CD4-positive, CD25-positive, alpha-beta regulatory T cell (primary cell): ENCODE data around the gene STOML1. TPM values are rescaled to one million over a fixed set of nuclear protein-coding genes. Genes with fewer than 3 reads are reported as not detected.
"Not testable (repeated sequence)": the region's sequence is repeated elsewhere in the genome, so short reads cannot be mapped to it uniquely, and the experiment has no call there.

Experiments used
- ATAC-seq, 2 donors: fragments of 150-1000 bp; cut with Tn5 transposase; one replicate each; pipeline ENCODE4 v1.10.0; 2021; ENCODE audit warnings: low read depth in 2 of 2, moderate number of reproducible peaks in 2 of 2, moderate library complexity in 1 of 2
- DNase-seq, 3 donors: peaks; one replicate each; pipeline versions ENCODE4 v3.0.0 to v3.0.0-alpha.2; 2012 to 2022; ENCODE audit warnings: mixed read lengths in 1 of 3
- H3K27ac ChIP-seq: one replicate; pipeline ENCODE4 v1.7.0; 2013; ENCODE audit warnings: mild to moderate bottlenecking, low read length; ENCODE audit not compliant: insufficient read depth, poor library complexity, severe bottlenecking
- H3K27me3 ChIP-seq: one replicate; pipeline ENCODE4 v1.7.0; 2013; ENCODE audit warnings: low read length; ENCODE audit not compliant: control insufficient read depth, insufficient read depth
- H3K36me3 ChIP-seq: one replicate; pipeline ENCODE4 v1.7.0; 2013; ENCODE audit warnings: mild to moderate bottlenecking, low read length, moderate library complexity; ENCODE audit not compliant: control insufficient read depth, insufficient read depth
- H3K4me1 ChIP-seq: 2 replicates; pipeline ENCODE4 v1.7.0; 2013; ENCODE audit warnings: mild to moderate bottlenecking, low read length; ENCODE audit not compliant: insufficient read depth, control insufficient read depth, poor library complexity, severe bottlenecking
- H3K4me3 ChIP-seq: one replicate; pipeline ENCODE4 v1.7.0; 2013; ENCODE audit warnings: low read depth, mild to moderate bottlenecking, low read length, moderate library complexity
- H3K9me3 ChIP-seq, 2 experiments: 1 replicate in 1 of 2; 2 replicates in 1 of 2; pipeline ENCODE4 v1.7.0; 2013; ENCODE audit warnings: low read length in 2 of 2, mild to moderate bottlenecking in 1 of 2, moderate library complexity in 1 of 2; ENCODE audit not compliant: control insufficient read depth in 2 of 2
- H3K27ac Mint-ChIP-seq, 3 donors: one replicate each; pipeline ENCODE4 v1.8.0; 2020 to 2022; ENCODE audit warnings: mild to moderate bottlenecking in 3 of 3, mixed read lengths in 3 of 3, moderate library complexity in 2 of 3
- H3K27me3 Mint-ChIP-seq: one replicate; pipeline ENCODE4 v1.8.0; 2022; ENCODE audit warnings: mild to moderate bottlenecking, mixed read lengths
- H3K36me3 Mint-ChIP-seq: one replicate; pipeline ENCODE4 v1.8.0; 2020; ENCODE audit warnings: mixed read lengths
- H3K4me1 Mint-ChIP-seq, 4 donors: one replicate each; pipeline ENCODE4 v1.8.0; 2020 to 2022; ENCODE audit warnings: mixed read lengths in 4 of 4, mild to moderate bottlenecking in 1 of 4
- H3K4me3 Mint-ChIP-seq, 4 donors: one replicate each; pipeline ENCODE4 v1.8.0; 2020 to 2022; ENCODE audit warnings: mild to moderate bottlenecking in 4 of 4, mixed read lengths in 4 of 4, moderate library complexity in 3 of 4
- H3K9me3 Mint-ChIP-seq, 7 donors: one replicate each; pipeline ENCODE4 v1.8.0; 2020 to 2022; ENCODE audit warnings: mixed read lengths in 7 of 7, mild to moderate bottlenecking in 3 of 7, moderate library complexity in 2 of 7
- polyA plus RNA-seq, 4 donors: library from polyadenylated mRNA; unstranded; fragments of 300-500 nt; fragmentation: Illumina TruSeq; gene quantifications; one replicate each; pipeline ENCODE4 v1.2.3, GENCODE V29; 2021
- total RNA-seq: library from RNA; stranded (reverse); gene quantifications from one replicate; pipeline ENCODE4 v1.2.3, GENCODE V29; 2022

The STOML1 gene
- total and polyA plus RNA-seq, 5 donors from 2014 or later: 5.9 to 11.4 (median 9.7) TPM

DNA sequence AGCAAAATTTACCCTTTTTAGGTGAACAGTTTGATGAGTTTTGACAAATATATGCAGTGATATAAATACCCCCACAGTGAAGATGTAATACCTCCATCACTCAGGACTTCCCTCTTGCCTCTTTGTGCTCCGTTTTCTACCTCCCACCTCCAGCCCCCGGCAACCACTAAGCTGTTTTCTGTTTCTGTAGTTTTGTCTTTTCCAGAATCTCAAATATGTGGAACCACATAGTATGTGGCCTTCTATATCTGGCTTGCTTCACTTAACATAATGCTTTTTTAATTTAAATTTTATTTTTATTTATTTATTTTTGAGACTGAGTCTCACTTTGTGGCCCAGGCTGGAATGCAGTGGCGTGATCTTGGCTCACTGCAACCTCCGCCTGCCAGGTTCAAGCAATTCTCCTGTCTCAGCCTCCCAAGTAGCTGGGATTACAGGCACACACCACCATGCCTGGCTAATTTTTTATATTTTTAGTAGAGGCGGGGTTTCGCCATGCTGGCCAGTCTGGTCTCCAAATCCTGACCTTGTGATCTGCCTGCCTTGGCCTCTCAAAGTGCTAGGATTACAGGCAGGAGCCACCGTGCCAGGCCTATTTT, 31.5 kb downstream of the STOML1 start:
- ATAC-seq, H3K27ac ChIP-seq, H3K36me3 ChIP-seq, H3K27me3 Mint-ChIP-seq, H3K4me3 ChIP-seq, H3K9me3 Mint-ChIP-seq, H3K36me3 Mint-ChIP-seq, H3K9me3 ChIP-seq, H3K27me3 ChIP-seq, DNase-seq: not testable (repeated sequence)
- H3K27ac Mint-ChIP-seq: peak overlapping the region in 2 of 3 donors; percentile 69 to 78
- peaks cover 31% of the 10 kb centered on the region for H3K4me1 ChIP-seq
- H3K4me3 Mint-ChIP-seq: peak overlapping the region in 1 of 4 donors; percentile 48
- H3K4me1 Mint-ChIP-seq: peaks cover 0 to 46% (median 29%) of the 10 kb centered on the region in 4 donors

DNA sequence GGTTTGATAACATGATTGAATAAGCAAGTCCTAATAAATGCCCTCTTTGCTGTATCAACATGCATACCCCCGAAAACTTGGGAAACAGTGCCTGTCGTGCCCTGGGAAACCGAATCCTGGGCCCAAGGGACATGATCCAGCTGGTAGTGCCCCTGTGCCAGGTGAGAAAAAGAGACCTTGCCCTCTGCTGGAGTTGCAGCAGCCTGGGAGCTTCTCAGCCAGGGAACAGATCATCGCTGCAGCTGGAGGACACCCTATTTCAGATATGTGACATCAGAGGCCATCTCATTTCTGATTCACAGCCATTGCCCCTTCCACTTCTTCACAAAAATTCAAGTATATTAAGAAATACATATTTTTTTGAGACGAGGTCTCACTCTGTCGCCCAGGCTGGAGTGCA, 32.3 kb downstream of the STOML1 start:
- no peaks in the 10 kb centered on the region for H3K9me3 Mint-ChIP-seq
- no peaks in the 10 kb centered on the region for H3K36me3 Mint-ChIP-seq

DNA sequence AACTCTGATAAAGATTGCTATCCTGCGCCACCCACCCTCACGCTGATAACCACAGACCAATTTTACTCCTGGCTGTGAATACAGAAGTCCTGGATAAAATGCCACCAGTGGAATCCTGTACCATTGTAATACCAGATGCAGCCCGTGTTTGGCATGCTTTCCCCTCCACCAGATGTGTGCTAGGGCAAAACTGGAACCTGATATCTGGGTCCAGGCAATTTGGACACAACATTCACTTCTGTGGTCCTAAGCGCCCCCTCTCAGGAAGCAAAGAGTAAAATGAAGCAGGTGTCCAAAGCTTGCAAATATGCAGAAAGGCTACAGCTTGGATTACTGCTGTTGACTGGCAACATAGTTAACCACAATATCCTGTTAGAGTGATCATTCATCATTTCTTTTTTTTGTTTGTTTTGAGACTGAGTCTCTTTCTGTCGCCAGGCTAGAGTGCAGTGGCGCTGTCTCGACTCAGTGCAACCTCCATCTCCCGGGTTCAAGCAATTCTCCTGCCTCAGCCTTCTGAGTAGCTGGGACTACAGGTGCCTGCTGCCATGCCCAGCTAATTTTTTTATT, 33.0 kb downstream of the STOML1 start:
- Histone ChIP-seq H3K27ac (no peak overlapping the region), H3K27me3 (no peaks in the 10 kb centered on the region), H3K4me3 (peak overlapping the region; percentile 28), H3K9me3 (no peaks in the 10 kb centered on the region), H3K4me1 (peaks cover 22% of the 10 kb centered on the region), H3K36me3 (no peaks in the 10 kb centered on the region)
- DNase-seq (peak in 2 of 3 donors; percentile 58 to 71), ATAC-seq (peak; percentile 85 to 92)
- Mint-ChIP-seq H3K9me3 (no peaks in the 10 kb centered on the region), H3K4me3 (peak overlapping the region; percentile 49 to 78 (median 71)), H3K36me3 (no peaks in the 10 kb centered on the region), H3K4me1 (peaks cover 0 to 37% (median 21%) of the 10 kb centered on the region in 4 donors), H3K27me3 (no peaks in the 10 kb centered on the region), H3K27ac (peak overlapping the region; percentile 54 to 91 (median 78))

More for the DNA sequence above, 32.3 kb downstream of the STOML1 start:
- H3K4me3 Mint-ChIP-seq: peak overlapping the region in 2 of 4 donors; percentile 64 to 78
- peaks cover 23% of the 10 kb centered on the region for H3K4me1 ChIP-seq
- H3K27me3 Mint-ChIP-seq: no peaks in the 10 kb centered on the region
- ATAC-seq (no peak), DNase-seq (no peak)
- peak overlapping the region in 2 of 3 donors; percentile 51 to 78 for H3K27ac Mint-ChIP-seq
- no peaks in the 10 kb centered on the region for H3K27me3 ChIP-seq
- H3K27ac ChIP-seq: no peak overlapping the region
- H3K36me3 ChIP-seq: no peaks in the 10 kb centered on the region
- H3K4me3 ChIP-seq: peak overlapping the region; percentile 28
- no peaks in the 10 kb centered on the region for H3K9me3 ChIP-seq
- peaks cover 0 to 39% (median 24%) of the 10 kb centered on the region in 4 donors for H3K4me1 Mint-ChIP-seq

- Histone ChIP-seq H3K27me3 (no peaks in the 10 kb centered on the region), H3K36me3 (no peaks in the 10 kb centered on the region), H3K27ac (no peak overlapping the region), H3K4me3 (no peak overlapping the region), H3K9me3 (no peaks in the 10 kb centered on the region), H3K4me1 (peaks cover 22% of the 10 kb centered on the region)
- Mint-ChIP-seq H3K4me3 (no peak overlapping the region), H3K27ac (peak overlapping the region in 2 of 3 donors; percentile 16 to 78), H3K36me3 (no peaks in the 10 kb centered on the region), H3K27me3 (no peaks in the 10 kb centered on the region), H3K4me1 (peaks cover 0 to 37% (median 21%) of the 10 kb centered on the region in 4 donors), H3K9me3 (no peaks in the 10 kb centered on the region)
- ATAC-seq (no peak), DNase-seq (no peak)
Observed at GRCh38 chr15:73957785-73958184, 34.3 kb downstream of the STOML1 start.

GRCh38 chr15:73957276-73957675, 34.8 kb downstream of the STOML1 start:
- H3K36me3 Mint-ChIP-seq: no peaks in the 10 kb centered on the region
- H3K4me3 Mint-ChIP-seq: peak overlapping the region in 1 of 4 donors; percentile 4
- Histone ChIP-seq H3K9me3 (no peaks in the 10 kb centered on the region), H3K4me1 (peaks cover 22% of the 10 kb centered on the region), H3K4me3 (no peak overlapping the region), H3K27me3 (no peaks in the 10 kb centered on the region), H3K27ac (no peak overlapping the region), H3K36me3 (no peaks in the 10 kb centered on the region)
- H3K27me3 Mint-ChIP-seq: no peaks in the 10 kb centered on the region
- H3K27ac Mint-ChIP-seq: peak overlapping the region; percentile 48 to 80 (median 78)
- no peak for ATAC-seq
- H3K4me1 Mint-ChIP-seq: peaks cover 0 to 34% (median 21%) of the 10 kb centered on the region in 4 donors
- H3K9me3 Mint-ChIP-seq: no peaks in the 10 kb centered on the region
- no peak for DNase-seq

GRCh38 chr15:73956743-73957135, 35.4 kb downstream of the STOML1 start:
- DNase-seq (no peak), ATAC-seq (no peak)
- H3K9me3 Mint-ChIP-seq: no peaks in the 10 kb centered on the region
- H3K4me3 Mint-ChIP-seq: no peak overlapping the region
- H3K27me3 Mint-ChIP-seq: no peaks in the 10 kb centered on the region
- Histone ChIP-seq H3K27ac (no peak overlapping the region), H3K36me3 (no peaks in the 10 kb centered on the region), H3K4me3 (no peak overlapping the region), H3K9me3 (no peaks in the 10 kb centered on the region), H3K4me1 (peaks cover 22% of the 10 kb centered on the region), H3K27me3 (no peaks in the 10 kb centered on the region)
- H3K4me1 Mint-ChIP-seq: peaks cover 0 to 34% (median 21%) of the 10 kb centered on the region in 4 donors
- peak overlapping the region in 1 of 3 donors; percentile 78 for H3K27ac Mint-ChIP-seq
- no peaks in the 10 kb centered on the region for H3K36me3 Mint-ChIP-seq

DNA sequence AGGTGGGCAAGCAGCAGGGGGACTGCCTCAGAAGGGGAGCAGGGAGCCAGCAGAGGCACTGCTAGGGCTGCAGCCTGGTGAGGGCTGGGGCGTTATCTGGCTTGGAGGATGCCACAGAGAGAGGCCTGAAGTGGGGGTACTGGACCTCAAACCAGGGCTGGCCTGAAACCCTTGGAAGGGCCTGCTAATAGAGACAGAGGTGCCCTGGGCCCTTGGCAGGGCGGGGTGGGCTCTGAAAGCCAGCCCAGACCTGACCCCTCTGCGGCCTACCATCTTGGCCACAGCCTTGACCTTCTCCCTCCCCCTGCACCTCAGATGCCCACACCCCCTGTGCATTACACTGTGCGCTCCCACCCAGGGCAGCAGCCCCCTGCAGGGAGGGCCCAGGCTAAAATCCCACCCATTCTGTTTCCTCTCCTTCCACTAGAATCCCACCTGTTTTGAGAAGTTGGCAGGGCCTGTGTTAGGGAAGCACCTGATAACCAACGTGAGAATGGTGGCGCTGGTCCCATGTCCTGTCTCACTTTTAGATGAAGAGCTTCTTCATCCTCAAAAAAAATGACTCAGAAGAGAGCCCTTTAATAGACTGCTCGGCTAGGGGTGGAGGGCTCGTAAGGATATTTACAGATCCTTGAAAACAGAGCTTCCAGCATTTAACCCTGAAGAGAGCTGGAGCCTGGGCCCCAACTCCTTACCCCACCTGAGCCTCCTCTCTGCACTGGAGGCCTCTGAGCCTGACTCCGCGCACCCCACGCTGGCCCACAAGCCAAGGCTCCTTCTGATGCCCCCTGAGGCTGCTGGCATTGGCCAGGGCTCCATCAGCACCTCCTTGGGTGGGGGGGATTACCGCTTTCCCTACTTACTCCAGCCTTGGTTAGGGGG, 36.0 kb downstream of the STOML1 start:
- peak overlapping the region in 1 of 3 donors; percentile 78 for H3K27ac Mint-ChIP-seq

More for the DNA sequence above, 36.0 kb downstream of the STOML1 start:
- Mint-ChIP-seq H3K36me3 (no peaks in the 10 kb centered on the region), H3K27me3 (no peaks in the 10 kb centered on the region), H3K4me3 (no peak overlapping the region), H3K9me3 (no peaks in the 10 kb centered on the region), H3K4me1 (peaks cover 0 to 38% (median 24%) of the 10 kb centered on the region in 4 donors)
- ATAC-seq: no peak
- DNase-seq: no peak
- Histone ChIP-seq H3K36me3 (no peaks in the 10 kb centered on the region), H3K4me3 (no peak overlapping the region), H3K27me3 (no peaks in the 10 kb centered on the region), H3K27ac (no peak overlapping the region), H3K4me1 (peaks cover 26% of the 10 kb centered on the region), H3K9me3 (no peaks in the 10 kb centered on the region)
